Rectal smooth muscle tissue (tissue), 1 donor: ENCODE results near the gene BEX3.
"Not testable (repeated sequence)": the region's sequence is repeated elsewhere in the genome, so short reads cannot be mapped to it uniquely, and the experiment has no call there.

Experiments used
- H3K27ac ChIP-seq: one replicate; pipeline ENCODE4 v1.7.0; 2013; ENCODE audit warnings: low read depth, low read length, inconsistent platforms
- H3K27me3 ChIP-seq: one replicate; pipeline ENCODE4 v1.7.0; 2013; ENCODE audit warnings: low read length; ENCODE audit not compliant: control insufficient read depth, insufficient read depth
- H3K36me3 ChIP-seq: one replicate; pipeline ENCODE4 v1.7.0; 2013; ENCODE audit warnings: low read length; ENCODE audit not compliant: control insufficient read depth, insufficient read depth
- H3K4me1 ChIP-seq: one replicate; pipeline ENCODE4 v1.7.0; 2013; ENCODE audit warnings: low read length; ENCODE audit not compliant: control insufficient read depth, insufficient read depth
- H3K4me3 ChIP-seq: one replicate; pipeline ENCODE4 v1.7.0; 2013; ENCODE audit warnings: low read length
- H3K9ac ChIP-seq: one replicate; pipeline ENCODE4 v1.7.0; 2013; ENCODE audit warnings: low read length

The BEX3 gene

GRCh38 chrX:103386332-103386731 lies 10.0 kb downstream of the BEX3 start:
- H3K27ac ChIP-seq = no peak overlapping the region
- H3K27me3 ChIP-seq = no peaks in the 10 kb centered on the region
- no peak overlapping the region for H3K4me3 ChIP-seq

GRCh38 chrX:103393487-103393886 lies 17.1 kb downstream of the BEX3 start:
- Histone ChIP-seq H3K9ac (no peak overlapping the region), H3K27ac (no peak overlapping the region), H3K4me1 (no peaks in the 10 kb centered on the region), H3K4me3 (no peak overlapping the region), H3K36me3 (no peaks in the 10 kb centered on the region), H3K27me3 (no peaks in the 10 kb centered on the region)

More at GRCh38 chrX:103386332-103386731, 10.0 kb downstream of the BEX3 start:
- no peak overlapping the region for H3K9ac ChIP-seq
- H3K36me3 ChIP-seq = no peaks in the 10 kb centered on the region
- no peaks in the 10 kb centered on the region for H3K4me1 ChIP-seq

- no peak overlapping the region for H3K9ac ChIP-seq
- H3K4me1 ChIP-seq = no peaks in the 10 kb centered on the region
- no peak overlapping the region for H3K27ac ChIP-seq
- H3K4me3 ChIP-seq = no peak overlapping the region
- no peaks in the 10 kb centered on the region for H3K27me3 ChIP-seq
- H3K36me3 ChIP-seq = no peaks in the 10 kb centered on the region
Measured at GRCh38 chrX:103396186-103396585, 19.8 kb downstream of the BEX3 start.

DNA sequence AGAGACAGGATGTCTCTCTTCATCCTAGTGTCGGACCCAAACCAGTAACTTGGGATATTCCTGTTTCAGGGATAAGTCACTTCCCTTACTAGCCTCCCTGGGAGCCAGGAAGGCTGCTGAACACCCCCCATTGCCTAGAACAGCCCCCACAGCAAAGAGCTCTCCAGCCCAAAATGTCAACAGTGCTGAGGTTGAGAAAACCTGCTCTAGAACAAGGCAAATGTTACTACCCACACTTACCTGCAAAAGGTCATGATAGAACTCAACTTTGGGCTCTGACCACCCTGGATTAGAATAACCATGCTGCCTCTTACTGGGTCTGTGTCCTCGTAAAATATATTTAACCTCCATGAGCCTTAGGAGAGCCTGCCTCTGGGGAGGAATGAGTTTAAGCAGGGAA lies 20.3 kb downstream of the BEX3 start:
- no peaks in the 10 kb centered on the region for H3K36me3 ChIP-seq
- H3K4me1 ChIP-seq = no peaks in the 10 kb centered on the region
- no peaks in the 10 kb centered on the region for H3K27me3 ChIP-seq
- no peak overlapping the region for H3K27ac ChIP-seq
- H3K9ac ChIP-seq = no peak overlapping the region
- H3K4me3 ChIP-seq = no peak overlapping the region

- H3K4me1 ChIP-seq = no peaks in the 10 kb centered on the region
- H3K27me3 ChIP-seq = no peaks in the 10 kb centered on the region
- H3K4me3 ChIP-seq = no peak overlapping the region
- H3K27ac ChIP-seq = no peak overlapping the region
- H3K36me3 ChIP-seq = no peaks in the 10 kb centered on the region
- no peak overlapping the region for H3K9ac ChIP-seq
Measured at GRCh38 chrX:103397707-103398106, 21.4 kb downstream of the BEX3 start.

GRCh38 chrX:103398421-103398864 lies 22.1 kb downstream of the BEX3 start:
- Histone ChIP-seq H3K9ac (no peak overlapping the region), H3K4me3 (no peak overlapping the region), H3K4me1 (no peaks in the 10 kb centered on the region), H3K27me3 (no peaks in the 10 kb centered on the region), H3K27ac (no peak overlapping the region), H3K36me3 (no peaks in the 10 kb centered on the region)

DNA sequence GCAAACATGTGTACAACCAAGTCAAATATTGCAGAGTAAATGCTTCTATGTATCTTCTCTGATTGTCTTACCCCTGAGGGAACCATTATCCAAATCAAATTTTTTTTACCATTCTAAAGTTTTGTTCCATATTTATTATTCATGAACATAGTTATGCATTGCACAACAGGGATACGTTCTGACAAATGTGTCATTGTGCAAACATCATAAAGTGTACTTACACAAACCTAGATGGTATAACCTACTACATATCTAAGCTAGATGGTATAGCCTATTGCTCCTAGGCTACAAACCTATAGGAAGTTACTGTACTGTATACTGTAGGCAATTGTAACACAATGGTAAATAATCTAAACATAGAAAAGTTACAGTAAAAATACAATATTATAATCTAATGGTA lies 23.4 kb downstream of the BEX3 start:
- no peak overlapping the region for H3K4me3 ChIP-seq
- H3K9ac ChIP-seq = no peak overlapping the region
- H3K4me1 ChIP-seq = no peaks in the 10 kb centered on the region
- H3K27me3 ChIP-seq = no peaks in the 10 kb centered on the region
- H3K36me3 ChIP-seq = no peaks in the 10 kb centered on the region
- no peak overlapping the region for H3K27ac ChIP-seq

- Histone ChIP-seq H3K27ac (no peak overlapping the region), H3K4me1 (no peaks in the 10 kb centered on the region), H3K27me3 (no peaks in the 10 kb centered on the region), H3K36me3 (no peaks in the 10 kb centered on the region), H3K9ac (no peak overlapping the region), H3K4me3 (no peak overlapping the region)
Measured at GRCh38 chrX:103400931-103401330, 24.6 kb downstream of the BEX3 start.

DNA sequence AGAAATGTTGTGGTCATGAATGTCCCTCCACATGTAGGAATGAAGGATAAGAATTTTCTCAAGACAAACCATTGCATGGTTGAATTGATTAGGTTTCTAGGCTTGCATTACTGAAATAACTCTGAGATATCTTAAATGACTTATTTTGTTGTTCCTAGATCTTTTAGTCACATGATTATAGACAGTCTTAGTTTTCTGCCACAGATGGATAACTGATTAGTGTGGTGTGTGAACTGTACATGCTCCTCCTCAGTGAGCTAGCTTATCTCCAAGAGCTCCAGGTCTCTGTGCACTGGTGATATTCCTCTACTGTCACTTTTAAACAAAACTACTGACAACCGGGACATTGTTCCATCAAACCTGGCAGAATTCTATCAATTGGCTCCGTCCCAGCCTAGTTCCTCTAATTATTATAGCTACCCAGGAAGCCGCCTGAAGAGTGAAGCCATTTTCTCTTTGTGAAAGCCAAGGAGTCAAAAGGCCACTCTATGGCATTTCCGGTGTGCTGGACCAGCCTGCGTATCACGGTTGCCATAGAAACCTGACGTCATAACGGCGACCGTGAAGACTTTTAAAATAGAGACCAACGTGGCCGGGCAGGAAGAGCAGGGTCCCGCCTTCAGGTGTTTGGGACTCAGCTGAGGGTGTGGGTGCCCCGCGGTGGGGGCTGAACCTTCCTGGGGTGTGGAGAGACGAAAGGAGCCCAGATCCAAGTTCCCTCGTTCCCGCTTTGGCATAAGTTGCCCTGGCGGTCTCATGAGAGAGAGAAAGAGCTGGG lies 28.1 kb downstream of the BEX3 start:
- Histone ChIP-seq H3K27me3 (no peaks in the 10 kb centered on the region), H3K36me3 (no peaks in the 10 kb centered on the region), H3K27ac (no peak overlapping the region), H3K9ac (no peak overlapping the region), H3K4me3 (peak overlapping the region; percentile 57), H3K4me1 (no peaks in the 10 kb centered on the region)

DNA sequence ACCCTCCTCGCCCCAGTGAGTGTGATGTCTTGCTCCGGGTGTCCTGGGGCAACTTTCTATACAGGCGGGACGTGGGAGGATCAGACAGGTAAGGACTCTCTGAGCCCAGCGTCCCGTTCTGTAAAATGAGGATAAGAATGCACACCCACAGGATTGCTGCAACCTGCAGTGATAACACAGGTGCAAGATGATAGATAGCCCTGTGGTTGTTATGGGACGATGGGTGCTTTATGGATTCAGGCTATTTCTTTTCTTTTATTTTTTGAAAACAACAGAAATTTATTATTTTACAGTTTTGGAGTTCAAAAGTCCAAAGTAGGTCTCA lies 28.6 kb downstream of the BEX3 start:
- Histone ChIP-seq H3K4me1 (no peaks in the 10 kb centered on the region), H3K27ac (no peak overlapping the region), H3K9ac (no peak overlapping the region), H3K27me3 (no peaks in the 10 kb centered on the region), H3K4me3 (peak overlapping the region; percentile 57), H3K36me3 (no peaks in the 10 kb centered on the region)

DNA sequence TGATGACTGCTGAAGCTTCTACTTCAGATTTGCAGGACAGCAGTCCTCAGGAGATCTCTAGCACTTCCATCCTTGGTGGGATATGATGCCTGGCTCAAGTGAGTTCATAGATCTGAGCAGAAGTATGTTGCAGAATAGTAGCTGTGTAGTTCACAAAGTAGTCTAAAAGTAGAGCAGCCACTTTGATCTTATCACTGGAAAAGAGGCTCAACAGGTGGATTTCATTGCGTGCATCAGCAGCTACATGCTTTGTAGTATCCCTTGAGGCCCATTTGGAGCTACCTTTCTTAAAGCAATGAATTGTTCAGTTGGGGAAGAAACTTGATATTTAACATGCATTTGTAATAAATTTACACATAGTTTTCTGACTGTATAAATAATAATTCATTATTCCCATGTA lies 29.9 kb downstream of the BEX3 start:
- no peak overlapping the region for H3K4me3 ChIP-seq
- no peaks in the 10 kb centered on the region for H3K36me3 ChIP-seq

GRCh38 chrX:103407776-103408175 lies 31.4 kb downstream of the BEX3 start:
- H3K4me1 ChIP-seq = no peaks in the 10 kb centered on the region
- H3K9ac ChIP-seq = no peak overlapping the region
- no peak overlapping the region for H3K4me3 ChIP-seq
- no peak overlapping the region for H3K27ac ChIP-seq
- no peaks in the 10 kb centered on the region for H3K36me3 ChIP-seq
- no peaks in the 10 kb centered on the region for H3K27me3 ChIP-seq

More for the DNA sequence above, 29.9 kb downstream of the BEX3 start:
- Histone ChIP-seq H3K9ac (no peak overlapping the region), H3K4me1 (no peaks in the 10 kb centered on the region), H3K27ac (no peak overlapping the region), H3K27me3 (no peaks in the 10 kb centered on the region)

DNA sequence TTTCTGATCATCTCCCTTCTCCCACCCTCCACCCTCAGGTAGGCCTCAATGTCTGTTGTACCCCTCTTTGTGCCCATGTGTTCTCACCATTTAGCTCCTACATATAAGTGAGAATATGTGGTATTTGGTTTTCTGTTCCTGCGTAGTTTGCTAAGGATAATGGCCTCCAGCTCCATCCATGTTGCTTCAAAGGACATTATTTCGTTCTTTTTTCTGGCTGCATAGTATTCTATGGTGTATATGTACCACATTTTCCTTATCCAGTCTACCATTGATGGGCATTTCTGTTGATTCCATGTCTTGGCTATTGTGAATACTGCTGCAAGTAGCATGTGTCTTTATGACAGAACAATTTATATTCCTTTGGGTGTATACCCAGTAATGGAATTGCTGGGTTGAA lies 35.4 kb downstream of the BEX3 start:
- H3K9ac ChIP-seq, H3K4me1 ChIP-seq, H3K27me3 ChIP-seq, H3K36me3 ChIP-seq, H3K4me3 ChIP-seq, H3K27ac ChIP-seq: not testable (repeated sequence)
